ENCODE data around the gene RFLNA. TPM values are rescaled to one million over a fixed set of nuclear protein-coding genes. Genes with fewer than 3 reads are reported as not detected.
A peak's percentile ranks its signal among the peaks of the same experiment; 100 is the strongest.

Gene RFLNA
- total and polyA plus RNA-seq, 2 experiments from 2014 or later = 3.9 to 20.4 TPM

GRCh38 chr12:124319368-124320050 lies 24.6 kb downstream of the RFLNA start:
- no peaks in the 10 kb centered on the region for H3K79me2 ChIP-seq (replicated peaks; ENCODE audit: insufficient read depth)
- no peaks in the 10 kb centered on the region for H4K20me1 ChIP-seq (replicated peaks; ENCODE audit: insufficient read depth)
- no peak overlapping the region for H3K27ac Mint-ChIP-seq
- H2AFZ ChIP-seq = no peak overlapping the region
- no peak for ATAC-seq
- H3K9me2 ChIP-seq (ENCODE audit: insufficient read depth) = no peaks in the 10 kb centered on the region
- H3K27me3 ChIP-seq (ENCODE audit: insufficient read depth) = no peaks in the 10 kb centered on the region
- no peak for DNase-seq (ENCODE audit: low spot score)
- no peak overlapping the region for H3K4me2 ChIP-seq
- peaks cover 18% of the 10 kb centered on the region for H3K4me1 ChIP-seq (ENCODE audit: insufficient read depth)
- no peak overlapping the region for H3K27ac ChIP-seq (ENCODE audit: low read depth)
- H3F3A ChIP-seq (replicated peaks; ENCODE audit: low read depth) = peaks cover 9% of the 10 kb centered on the region; the same call in 1 of the 2 replicates
- no peak overlapping the region for H3K4me3 ChIP-seq
- peaks cover 41% of the 10 kb centered on the region for H3K27me3 Mint-ChIP-seq (ENCODE audit: insufficient read depth, low read depth, poor library complexity)
- peaks cover 31% of the 10 kb centered on the region for H3K4me1 Mint-ChIP-seq
- peaks cover 11% of the 10 kb centered on the region; the same call in 1 of the 2 replicates for H3K36me3 ChIP-seq (ENCODE audit: insufficient read depth)
- peaks cover 33% of the 10 kb centered on the region for H3K36me3 Mint-ChIP-seq (ENCODE audit: low read depth)
- no peak overlapping the region for H3K4me3 Mint-ChIP-seq
- peaks cover 25% of the 10 kb centered on the region for H3K9me3 Mint-ChIP-seq
- TF ChIP-seq NANOG (IDR thresholded peaks at IDR 0.05; ENCODE audit: borderline replicate concordance) (no peak), CREB1 (CRISPR knock-in tag; IDR thresholded peaks at IDR 0.05; ENCODE audit: low read depth) (no peak), ZNF114 (CRISPR knock-in tag; IDR thresholded peaks at IDR 0.05) (no peak)

GRCh38 chr12:124321040-124321481 lies 26.2 kb downstream of the RFLNA start:
- Histone ChIP-seq H3K4me2 (no peak overlapping the region), H3K4me1 (ENCODE audit: insufficient read depth) (peaks cover 18% of the 10 kb centered on the region), H3K27me3 (ENCODE audit: insufficient read depth) (no peaks in the 10 kb centered on the region), H2AFZ (no peak overlapping the region), H4K20me1 (replicated peaks; ENCODE audit: insufficient read depth) (no peaks in the 10 kb centered on the region), H3K27ac (ENCODE audit: low read depth) (no peak overlapping the region), H3K4me3 (no peak overlapping the region), H3K79me2 (replicated peaks; ENCODE audit: insufficient read depth) (no peaks in the 10 kb centered on the region), H3F3A (replicated peaks; ENCODE audit: low read depth) (peaks cover 9% of the 10 kb centered on the region; the same call in 1 of the 2 replicates), H3K36me3 (ENCODE audit: insufficient read depth) (peaks cover 13% of the 10 kb centered on the region; the same call in 1 of the 2 replicates), H3K9me2 (ENCODE audit: insufficient read depth) (no peaks in the 10 kb centered on the region)
- peaks cover 27% of the 10 kb centered on the region for H3K4me1 Mint-ChIP-seq
- H3K9me3 Mint-ChIP-seq = peaks cover 33% of the 10 kb centered on the region
- DNase-seq (ENCODE audit: low spot score) = peak; percentile 78
- H3K27ac Mint-ChIP-seq = no peak overlapping the region
- no peak overlapping the region for H3K4me3 Mint-ChIP-seq
- ATAC-seq = peak; percentile 79
- H3K27me3 Mint-ChIP-seq (ENCODE audit: insufficient read depth, low read depth, poor library complexity) = peaks cover 40% of the 10 kb centered on the region
- TF ChIP-seq POLR2AphosphoS5 (IDR thresholded peaks at IDR 0.05; ENCODE audit: low read depth) (no peak), ETS1 (IDR thresholded peaks at IDR 0.05) (no peak), REST (IDR thresholded peaks at IDR 0.05; ENCODE audit: unreplicated experiment) (no peak), ZNF114 (CRISPR knock-in tag; IDR thresholded peaks at IDR 0.05) (no peak)
- TF ChIP-seq, protein P1, sequence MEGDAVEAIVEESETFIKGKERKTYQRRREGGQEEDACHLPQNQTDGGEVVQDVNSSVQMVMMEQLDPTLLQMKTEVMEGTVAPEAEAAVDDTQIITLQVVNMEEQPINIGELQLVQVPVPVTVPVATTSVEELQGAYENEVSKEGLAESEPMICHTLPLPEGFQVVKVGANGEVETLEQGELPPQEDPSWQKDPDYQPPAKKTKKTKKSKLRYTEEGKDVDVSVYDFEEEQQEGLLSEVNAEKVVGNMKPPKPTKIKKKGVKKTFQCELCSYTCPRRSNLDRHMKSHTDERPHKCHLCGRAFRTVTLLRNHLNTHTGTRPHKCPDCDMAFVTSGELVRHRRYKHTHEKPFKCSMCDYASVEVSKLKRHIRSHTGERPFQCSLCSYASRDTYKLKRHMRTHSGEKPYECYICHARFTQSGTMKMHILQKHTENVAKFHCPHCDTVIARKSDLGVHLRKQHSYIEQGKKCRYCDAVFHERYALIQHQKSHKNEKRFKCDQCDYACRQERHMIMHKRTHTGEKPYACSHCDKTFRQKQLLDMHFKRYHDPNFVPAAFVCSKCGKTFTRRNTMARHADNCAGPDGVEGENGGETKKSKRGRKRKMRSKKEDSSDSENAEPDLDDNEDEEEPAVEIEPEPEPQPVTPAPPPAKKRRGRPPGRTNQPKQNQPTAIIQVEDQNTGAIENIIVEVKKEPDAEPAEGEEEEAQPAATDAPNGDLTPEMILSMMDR (conservative IDR thresholded peaks at IDR 0.05; ENCODE audit: low read depth in 2 of 2) = peak; percentile 90 to 95
- H3K36me3 Mint-ChIP-seq (ENCODE audit: low read depth) = peaks cover 48% of the 10 kb centered on the region

Measured in GM23338 (cell line).